HG03460 (cell line): ENCODE results near the gene NSMF.
"Not testable (repeated sequence)": the region's sequence is repeated elsewhere in the genome, so short reads cannot be mapped to it uniquely, and the experiment has no call there.

Experiments
- ATAC-seq: cut with Tn5 transposase; IDR thresholded peaks from one replicate; pipeline ENCODE4 v1.9.1; 2021; ENCODE audit not compliant: unreplicated experiment

NSMF gene

DNA sequence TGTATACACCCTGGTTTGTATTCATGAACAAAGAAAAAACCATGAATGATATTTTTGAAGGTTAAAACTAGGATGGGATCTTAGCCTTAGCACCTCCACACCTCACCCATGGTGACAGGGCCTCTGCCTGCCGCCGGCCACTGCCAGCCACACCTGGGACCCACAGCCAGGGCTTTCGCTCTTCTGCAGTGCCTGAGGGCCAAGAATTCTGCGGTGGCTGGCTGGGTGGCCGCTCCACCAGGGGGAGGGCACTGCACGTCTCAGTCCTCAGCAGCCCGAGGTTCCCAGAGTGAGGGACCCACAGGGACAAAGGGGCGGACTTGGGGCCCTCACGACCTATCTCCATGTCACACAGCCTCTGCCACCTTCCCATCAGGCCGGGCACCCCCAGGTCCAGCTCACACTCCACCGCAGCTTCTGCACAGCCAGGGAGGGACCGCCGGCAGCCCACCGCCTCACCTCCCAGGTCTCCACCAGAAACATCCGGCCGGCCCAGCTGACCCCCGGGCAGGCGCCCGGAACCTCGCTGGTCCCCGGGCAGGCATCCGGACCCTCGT is 43.0 kb downstream of the NSMF start:
- no peak for ATAC-seq

GRCh38 chr9:137415451-137415850 is 43.7 kb downstream of the NSMF start:
- ATAC-seq: no peak

- no peak for ATAC-seq
Observed at GRCh38 chr9:137412431-137412830, 46.7 kb downstream of the NSMF start.

GRCh38 chr9:137411645-137412380 is 47.3 kb downstream of the NSMF start:
- ATAC-seq: no peak

GRCh38 chr9:137411260-137411644 is 47.9 kb downstream of the NSMF start:
- ATAC-seq: no peak

DNA sequence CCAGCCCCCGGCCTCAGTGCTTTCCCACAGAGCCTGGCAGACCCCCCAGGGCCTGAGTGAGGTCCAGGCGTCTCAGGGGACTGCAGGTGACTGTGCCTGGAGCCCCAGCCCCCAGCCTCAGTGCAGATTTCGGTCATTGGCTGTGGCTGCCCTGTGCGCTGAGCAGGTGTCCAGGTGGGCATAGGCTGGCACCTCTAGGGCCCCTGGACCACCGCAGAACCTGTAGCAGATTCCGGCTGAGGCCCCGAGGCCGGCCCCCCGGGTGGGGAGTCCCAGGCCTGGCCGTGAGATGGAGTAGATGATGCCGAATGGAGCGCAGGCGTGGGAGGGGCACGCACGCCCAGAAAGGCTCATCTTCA is 48.3 kb downstream of the NSMF start:
- ATAC-seq: no peak

- ATAC-seq: not testable (repeated sequence)
Observed at GRCh38 chr9:137410236-137410890, 48.8 kb downstream of the NSMF start.

DNA sequence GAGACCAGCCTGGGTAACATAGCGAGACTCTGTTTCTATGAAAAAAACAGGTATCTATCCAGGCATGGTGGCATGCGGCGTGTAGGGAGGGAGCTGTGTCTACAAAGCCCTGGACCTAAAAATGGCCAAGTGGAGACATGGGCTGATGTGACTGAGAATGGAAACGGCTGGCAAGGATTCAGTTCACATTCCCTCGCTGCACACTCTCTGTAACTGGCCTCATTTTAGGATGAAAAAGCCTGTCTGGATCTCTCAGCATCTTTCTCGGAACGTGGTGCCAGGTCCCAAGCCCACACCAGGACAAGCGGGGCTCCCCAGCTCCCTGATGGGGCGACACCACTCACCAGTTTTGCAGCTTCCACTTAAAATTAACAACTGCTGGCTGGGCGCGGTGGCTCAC is 49.6 kb downstream of the NSMF start:
- no peak for ATAC-seq

GRCh38 chr9:137408651-137409405 is 50.3 kb downstream of the NSMF start:
- no peak for ATAC-seq

DNA sequence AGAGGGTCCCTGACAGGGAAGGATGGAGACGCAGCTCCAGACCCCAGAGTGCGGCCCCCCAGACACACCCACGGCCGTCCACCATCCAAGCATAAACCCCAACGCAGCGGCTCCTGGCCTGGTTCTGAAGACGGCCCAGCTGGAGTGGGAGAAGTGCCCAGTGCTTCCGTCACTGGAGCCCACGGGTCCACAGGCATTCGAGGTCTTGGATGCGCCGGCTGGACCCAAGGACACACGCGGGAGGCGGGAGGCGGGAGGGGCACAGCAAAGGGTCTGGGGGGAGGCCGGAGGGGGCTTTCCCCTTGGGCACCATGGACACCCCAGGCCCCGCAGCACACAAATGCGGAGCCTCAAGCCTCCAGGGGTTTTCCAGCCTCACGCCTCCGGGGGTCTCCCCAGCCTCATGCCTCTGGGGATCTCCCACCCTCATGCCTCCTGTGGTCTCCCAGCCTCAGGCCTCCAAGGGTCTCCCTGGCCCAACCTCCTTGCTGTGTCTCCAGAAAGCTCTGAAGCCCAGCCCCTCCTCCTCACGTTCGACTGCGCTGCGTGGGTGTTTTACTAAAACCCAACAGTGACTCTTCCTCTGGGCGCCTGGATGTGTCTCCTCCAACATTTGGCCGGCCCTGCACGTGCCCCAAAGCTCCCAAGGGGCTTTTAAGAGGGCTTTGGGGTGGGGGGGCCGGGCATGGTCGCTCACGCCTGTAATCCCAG is 51.4 kb downstream of the NSMF start:
- ATAC-seq: no peak

- ATAC-seq: no peak
Observed at GRCh38 chr9:137406876-137407589, 52.1 kb downstream of the NSMF start.

GRCh38 chr9:137406085-137406760 is 52.9 kb downstream of the NSMF start:
- ATAC-seq: no peak

DNA sequence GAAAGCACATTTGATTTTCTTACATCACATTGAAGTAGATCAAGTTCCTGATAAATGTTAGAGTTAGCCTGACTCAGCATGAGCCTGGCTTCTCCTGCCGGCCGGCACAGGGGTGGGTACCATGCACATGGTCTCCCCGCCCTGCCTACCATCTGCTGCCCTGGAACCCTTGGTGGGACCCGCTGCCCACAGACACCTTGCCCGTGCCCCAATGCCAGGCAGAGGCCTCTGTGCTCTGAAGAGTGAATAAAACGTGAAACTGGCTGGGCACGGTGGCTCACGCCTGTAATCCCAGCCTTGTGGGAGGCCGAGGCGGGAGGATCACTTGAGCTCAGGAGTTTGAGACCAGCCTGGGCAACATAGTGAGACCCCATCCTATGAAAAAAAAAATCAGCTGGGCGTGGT is 53.5 kb downstream of the NSMF start:
- no peak for ATAC-seq

DNA sequence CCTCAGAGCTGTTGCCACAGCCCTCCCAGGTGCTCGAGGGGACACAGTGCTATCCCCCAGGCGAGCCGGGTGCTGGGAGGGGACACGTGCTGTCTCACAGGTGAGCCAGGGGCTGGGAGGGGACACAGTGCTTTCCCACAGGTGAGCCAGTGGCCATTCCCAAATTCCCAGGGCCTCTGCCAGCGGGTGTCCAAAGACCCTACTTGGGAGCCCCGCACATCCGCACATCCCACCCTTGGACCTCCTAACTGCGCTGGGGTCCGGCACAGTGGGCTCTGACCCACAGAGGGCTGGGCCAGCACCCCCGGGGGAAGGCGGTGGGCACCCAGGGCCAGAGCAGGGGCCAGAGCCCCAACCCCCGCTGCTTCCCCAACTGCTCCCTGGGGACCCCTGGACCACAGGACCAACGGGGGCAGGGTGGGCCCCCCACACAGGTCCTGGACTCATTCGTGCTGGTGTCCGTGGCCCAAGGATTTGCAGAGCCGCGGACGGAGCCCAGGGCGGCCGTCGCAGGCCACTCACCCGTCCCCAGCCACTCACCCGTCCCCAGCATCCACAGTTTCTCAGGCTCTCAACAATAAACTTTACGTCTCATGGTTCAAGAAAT is 54.1 kb downstream of the NSMF start:
- ATAC-seq: no peak

DNA sequence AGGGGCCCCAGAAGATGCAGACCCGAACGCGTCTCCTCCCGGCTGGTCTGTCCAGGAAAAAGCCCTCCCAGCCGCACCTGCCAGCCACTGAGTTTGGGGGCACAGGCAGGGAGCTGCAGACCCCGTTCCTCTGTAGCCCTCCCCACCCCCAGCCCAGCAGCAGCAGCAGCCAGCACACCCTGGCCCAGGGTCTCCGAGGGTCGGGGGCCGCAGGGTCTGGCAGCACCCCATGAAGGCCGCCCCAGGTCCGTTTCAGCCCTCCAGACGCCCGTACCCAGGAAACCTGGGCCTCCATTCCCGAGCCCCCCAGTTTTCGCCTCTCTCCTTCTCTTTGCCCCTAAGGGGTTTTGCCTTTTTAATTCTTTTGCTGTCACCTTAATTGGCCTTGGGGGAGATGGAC is 55.9 kb downstream of the NSMF start:
- no peak for ATAC-seq

DNA sequence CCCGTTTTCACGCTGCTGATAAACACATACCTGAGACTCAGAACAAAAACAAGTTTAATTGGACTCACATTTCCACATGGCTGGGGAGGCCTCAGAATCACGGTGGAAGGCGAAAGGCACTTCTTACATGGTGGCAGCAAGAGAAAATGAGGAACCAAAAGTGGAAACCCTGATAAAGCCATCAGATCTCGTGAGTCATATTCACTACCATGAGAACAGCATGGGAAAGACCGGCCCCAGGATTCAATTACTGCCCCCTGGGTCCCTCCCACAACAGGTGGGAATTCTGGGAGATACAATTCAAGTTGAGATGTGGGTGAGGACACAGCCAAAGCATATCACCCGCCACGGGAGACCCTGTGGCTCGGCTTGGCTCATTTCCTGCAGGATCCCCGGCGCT is 56.4 kb downstream of the NSMF start:
- ATAC-seq: no peak

DNA sequence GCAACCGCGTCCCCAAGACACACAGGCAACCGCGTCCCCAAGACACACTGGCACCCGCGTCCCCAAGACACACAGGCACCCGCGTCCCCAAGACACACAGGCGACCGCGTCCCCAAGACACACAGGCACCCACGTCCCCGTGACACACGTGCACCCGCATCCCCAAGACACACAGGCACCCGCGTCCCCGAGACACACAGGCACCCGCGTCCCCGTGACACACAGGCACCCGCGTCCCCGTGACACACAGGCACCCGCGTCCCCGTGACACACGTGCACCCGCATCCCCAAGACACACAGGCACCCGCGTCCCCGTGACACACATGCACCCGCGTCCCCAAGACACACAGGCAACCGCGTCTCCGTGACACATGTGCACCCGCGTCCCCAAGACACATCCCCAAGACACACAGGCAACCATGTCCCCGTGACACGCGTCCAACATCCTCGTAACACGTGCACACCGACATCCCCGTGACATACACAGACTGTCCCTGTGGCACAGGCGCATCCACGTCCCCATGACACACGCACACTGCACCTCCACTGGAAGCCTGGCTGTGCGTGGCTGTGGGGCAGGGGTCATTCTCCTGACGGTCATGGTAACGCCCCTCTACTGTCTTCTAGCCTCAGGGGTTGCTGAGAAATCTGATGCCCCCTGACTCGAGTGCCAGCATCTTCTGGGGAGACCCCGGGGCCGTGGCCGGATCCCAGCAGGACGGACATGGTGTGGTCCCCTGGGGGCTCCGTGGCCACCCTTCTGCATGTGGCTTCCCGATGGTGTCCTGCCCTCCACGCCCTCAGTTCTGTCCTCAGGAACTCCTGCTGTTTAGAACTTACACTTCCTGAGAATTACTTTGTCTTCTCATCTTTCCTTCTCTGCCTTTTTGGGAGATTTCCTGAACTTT is 60.3 kb downstream of the NSMF start:
- no peak for ATAC-seq

DNA sequence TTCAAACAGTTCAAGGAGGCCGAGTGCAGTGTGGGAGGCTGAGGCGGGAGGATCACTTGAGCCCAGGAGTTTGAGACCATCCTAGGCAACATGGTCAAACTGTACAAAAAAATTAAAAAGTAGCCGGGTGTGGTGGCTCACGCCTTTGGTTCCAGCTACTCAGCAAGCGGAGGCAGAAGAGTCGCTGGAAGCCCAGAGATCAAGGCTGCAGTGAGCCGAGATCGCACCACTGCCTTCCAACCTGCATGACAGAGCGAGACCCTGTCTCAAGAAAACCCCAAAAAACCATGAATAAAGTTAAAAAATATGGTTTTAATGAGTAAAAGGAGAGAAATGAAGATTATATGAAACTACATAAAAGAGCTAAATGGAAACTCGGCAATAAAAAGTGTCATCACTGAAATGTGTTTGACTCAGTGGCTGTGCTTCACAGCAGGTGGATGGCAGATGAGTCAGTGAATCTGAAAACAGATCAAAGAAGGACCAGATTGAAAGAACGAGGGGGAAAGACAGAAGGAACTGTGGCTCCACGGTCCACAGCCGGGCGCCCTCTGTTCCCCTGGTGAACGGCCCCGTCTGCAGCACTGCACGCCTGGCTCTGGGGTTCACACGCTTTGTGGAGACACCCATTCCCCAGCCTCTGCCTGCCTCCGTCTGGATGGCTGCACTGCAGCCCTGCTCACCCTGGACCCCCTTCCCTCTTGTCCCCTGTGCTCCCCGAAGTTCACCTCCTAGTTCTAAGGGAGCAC is 61.3 kb downstream of the NSMF start:
- no peak for ATAC-seq
